GM04503 (cell line): ENCODE data around the gene CD200R1L.
"Not testable (repeated sequence)": the region's sequence is repeated elsewhere in the genome, so short reads cannot be mapped to it uniquely, and the experiment has no call there.

Experiments used
- DNase-seq: peaks from one replicate; pipeline ENCODE4 v3.0.0-alpha.2; 2012; ENCODE audit warnings: low read depth

The CD200R1L gene, protein sequence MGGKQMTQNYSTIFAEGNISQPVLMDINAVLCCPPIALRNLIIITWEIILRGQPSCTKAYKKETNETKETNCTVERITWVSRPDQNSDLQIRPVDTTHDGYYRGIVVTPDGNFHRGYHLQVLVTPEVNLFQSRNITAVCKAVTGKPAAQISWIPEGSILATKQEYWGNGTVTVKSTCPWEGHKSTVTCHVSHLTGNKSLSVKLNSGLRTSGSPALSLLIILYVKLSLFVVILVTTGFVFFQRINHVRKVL

DNA sequence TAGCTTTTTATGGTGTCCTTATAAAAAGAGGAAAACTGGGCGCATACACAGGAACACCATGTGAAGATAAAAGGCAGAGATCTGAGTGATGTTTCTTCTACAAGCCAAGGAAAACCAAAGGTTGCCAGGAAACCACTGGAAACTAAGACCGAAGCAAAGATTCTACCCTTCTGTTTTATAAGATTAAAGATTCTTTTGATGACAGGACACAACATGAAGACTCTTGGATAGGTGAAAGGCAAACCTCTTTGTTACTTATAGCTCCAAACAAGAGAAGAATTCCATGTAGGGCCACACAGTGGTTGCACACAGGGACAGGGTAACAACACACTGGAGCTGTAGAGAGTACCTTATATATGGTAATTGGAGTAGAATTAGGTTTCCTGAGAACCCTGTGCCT lies at the start of gene CD200R1L:
Gene CD200R1L (minus strand): TSS at position 101 of the 400 bp plus-strand sequence. CDS start 17,497 bp downstream, outside the sequence.
- no peak for DNase-seq

DNA sequence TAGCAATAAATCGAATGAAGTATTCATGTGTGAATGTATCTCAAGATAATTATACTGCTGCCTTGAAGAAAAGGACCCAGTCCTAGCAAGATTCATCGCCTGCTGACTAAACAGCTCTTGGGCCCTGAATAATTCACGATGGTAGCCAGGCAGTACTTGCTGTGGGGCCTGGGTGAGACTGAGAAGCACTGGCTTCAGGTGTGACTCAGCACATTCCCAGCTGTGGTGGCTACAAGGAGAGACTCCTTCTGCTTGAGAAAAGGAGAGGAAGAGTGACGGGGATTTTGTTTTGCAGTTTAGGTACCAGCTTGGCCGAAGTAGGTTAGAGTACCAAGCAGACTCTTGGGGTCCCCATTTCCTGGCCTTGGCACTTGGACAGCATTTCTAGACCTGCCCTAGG lies 47.6 kb upstream of the CD200R1L start:
- no peak for DNase-seq

DNA sequence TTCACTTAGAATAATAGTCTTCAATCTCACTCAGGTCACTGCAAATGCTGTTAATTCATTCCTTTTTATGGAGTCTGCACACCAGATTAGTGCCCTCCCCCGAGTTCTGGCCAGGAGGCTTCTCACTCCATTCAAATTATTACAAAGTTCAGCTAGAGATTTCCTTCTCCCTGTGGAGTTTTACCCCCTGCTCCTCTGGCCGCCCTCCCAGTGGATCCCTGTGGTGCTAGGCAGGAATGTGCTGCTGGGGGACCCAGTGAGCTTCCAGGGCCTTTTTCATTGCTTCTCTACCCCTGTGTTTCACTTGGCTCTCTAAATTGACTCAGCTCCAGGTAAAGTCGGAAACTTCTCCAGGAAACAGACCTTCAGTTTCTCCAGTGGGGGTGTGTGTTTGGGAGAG lies 42.7 kb upstream of the CD200R1L start:
- no peak for DNase-seq

DNA sequence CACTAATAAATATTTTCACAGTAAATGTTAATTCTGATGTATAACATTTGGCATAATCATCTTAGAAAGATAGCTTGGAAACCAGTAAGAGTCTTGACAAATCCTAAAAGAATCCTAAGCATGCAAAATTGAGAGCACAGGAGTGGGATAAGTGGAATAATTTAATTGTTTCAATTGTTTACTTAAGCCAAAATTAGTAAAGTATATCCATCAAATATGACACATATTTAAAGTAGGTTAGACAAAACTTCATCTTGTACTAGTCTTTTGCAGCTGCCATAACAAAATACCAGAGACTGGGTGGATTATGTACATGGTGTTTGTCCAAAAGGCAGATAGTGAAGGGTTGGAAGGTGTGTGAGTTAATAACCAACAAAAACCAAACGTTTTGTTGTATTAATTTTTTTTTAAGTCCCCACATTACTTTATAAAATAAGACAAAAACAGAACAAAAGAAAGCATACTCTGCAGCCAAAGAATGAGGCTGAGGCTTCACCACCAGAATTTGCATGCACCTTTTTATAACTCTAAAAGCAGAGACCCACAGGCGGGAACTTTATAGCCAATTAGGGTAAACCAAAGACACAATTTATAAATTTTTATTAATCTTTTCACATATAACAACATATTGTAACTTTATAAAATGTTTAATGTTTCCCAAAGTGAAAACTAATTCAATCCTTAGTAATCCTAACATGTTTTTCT lies 41.9 kb upstream of the CD200R1L start:
- DNase-seq: no peak

DNA sequence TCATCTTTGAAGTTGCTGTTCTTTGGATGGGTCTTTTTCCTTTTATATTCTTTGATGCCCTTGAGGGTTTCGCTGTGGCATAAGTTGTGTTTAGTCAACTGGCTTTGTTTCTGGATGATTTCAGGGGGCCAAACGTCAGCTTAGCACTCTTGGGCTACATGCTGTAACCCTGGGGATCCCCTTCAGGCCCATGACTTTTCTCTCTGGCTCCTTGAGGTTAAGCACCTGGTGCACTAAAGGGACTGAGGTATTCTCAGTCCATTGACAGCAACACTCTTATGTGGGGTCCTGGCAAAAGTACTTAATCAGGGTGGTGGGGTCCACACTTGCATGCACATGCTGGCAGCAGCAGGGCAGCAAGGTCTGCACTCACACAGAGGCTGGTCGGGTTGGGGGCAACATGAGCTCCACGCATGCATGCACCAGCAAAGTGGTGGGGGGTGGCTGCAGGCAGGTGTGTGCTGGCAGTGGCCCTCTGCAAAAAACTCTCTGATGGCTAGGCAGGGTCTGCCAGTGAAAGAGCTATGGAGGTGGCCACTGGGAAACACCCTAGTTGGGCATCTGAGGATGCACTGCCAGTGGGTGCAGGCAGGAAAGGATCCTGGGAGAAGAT lies 38.1 kb upstream of the CD200R1L start:
- DNase-seq: no peak

DNA sequence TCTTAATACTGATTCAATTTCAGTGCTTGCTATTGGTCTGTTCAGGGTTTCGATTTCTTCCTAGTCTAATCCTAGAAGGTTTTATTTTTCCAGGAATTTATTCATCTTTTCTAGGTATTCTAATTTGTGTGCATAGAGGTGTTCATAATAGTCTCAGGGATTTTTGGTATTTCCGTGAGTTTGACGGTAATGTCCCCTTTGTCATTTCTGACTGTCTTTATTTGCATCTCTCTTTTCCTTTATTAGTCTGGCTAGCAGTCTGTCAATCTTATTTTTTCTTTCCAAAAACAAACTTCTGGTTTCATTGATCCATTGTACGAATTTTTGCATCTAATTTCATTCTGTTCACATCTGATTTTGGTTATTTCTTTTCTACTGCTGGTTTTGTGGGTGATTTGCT lies 35.2 kb upstream of the CD200R1L start:
- no peak for DNase-seq

DNA sequence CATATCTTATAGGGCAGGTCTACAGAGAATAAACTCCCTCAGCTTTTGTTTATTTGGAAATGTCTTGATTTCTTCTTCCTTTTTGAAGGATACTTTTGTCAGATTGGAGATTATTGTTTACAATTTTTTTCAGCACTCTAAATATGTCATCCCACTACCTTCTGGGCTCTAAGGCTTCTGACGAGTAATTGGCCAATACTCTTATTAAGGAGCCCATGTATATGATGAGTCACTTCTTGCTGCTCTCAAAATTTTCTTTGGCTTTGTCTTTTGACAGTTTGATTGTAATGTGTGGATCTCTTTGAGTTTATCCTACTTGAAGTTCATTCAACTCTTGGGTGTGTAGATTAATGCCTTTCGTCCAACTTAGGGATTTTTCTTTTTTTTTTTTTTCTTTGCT lies 28.9 kb upstream of the CD200R1L start:
- DNase-seq: no peak

DNA sequence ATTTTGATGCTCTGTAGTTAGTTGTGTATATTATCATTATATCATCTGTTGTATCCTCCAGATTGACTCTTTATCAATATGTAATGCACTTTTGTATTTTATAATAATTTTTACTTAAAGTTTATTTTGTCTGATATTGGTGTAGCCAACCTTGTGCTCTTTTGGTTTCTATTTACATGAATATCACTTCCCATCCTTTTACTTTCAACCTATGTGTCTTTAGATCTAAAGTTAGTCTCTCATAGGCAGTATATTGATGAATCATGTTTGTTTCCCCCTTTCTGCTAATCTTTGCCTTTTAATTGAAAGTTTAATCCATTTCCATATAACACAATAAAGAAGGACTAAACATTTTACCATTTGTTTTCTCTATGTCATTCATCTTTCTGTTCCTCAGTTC lies 28.1 kb upstream of the CD200R1L start:
- no peak for DNase-seq

DNA sequence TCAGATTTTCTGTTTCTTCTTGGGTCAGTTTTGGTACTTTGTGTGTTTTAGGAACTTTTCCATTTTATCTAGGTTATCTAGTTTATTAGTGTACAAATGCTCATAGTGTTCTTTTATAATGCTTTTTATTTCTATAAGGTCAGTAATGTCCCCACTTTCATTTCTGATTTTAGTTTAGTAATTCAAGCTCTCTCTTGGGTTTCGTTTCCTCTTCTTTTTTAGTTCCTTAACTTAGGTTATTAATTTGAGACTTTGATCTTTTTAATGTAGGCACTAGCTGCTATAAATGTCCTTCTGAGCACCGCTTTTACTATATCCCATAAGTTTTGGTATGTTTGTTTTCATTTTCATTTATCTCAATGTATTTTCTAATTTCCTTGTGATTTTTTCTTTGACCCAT lies 27.0 kb upstream of the CD200R1L start:
- no peak for DNase-seq

DNA sequence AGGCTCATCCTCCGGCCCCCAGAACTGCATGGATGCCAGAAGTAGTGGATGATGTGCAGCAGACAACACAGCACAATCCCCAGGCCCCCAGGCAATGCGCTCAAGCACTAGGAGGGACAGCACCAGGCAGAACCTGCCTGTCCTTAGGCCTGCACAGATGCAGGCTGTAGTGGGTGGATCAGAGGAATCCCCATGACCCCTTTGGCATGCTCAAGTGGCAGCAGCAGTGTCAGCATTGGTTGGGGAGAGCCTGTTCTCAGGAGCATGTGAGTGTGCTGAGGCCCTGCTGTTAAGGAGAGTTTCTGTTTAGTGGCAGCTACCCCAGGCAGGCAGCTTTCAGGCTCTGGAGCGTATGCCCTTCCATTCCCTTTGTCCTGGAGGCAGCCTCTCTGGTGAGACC lies 25.1 kb upstream of the CD200R1L start:
- DNase-seq: no peak

DNA sequence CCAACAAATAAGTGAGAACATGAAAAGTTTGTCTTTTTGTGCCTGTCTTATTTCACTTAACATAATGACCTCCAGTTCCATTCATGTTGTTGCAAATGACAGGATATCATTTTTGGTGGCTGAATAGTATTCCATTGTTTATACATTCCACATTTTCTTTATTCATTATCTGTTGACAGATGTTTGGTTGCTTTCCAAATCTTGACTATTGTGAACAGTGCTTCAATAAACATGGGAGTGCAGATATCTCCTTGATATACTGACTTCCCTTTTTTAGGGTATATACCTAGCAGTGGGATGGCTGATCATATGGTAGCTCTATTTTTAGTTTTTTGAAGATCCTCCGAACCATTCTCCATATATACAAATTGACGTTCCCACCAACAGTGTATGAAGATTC lies 19.1 kb upstream of the CD200R1L start:
- no peak for DNase-seq

DNA sequence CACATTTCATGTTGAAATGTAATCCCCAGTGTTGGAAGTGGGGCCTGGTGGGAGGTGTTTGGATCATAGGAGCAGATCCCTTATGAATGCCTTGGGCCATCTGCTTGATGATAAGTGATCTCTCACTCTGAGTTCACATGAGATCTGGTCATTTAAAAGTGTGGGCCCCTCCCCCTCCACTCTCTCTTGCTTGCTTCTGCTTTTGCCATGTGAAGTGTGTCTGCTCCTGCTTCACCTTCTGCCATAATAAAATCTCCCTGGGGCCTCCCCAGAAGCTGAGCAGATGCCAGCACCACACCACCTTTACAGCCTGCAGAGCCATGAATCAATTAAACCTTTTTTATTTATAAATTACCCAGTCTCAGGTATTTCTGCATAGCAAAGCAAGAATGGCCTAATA lies 14.2 kb upstream of the CD200R1L start:
- DNase-seq: no peak

DNA sequence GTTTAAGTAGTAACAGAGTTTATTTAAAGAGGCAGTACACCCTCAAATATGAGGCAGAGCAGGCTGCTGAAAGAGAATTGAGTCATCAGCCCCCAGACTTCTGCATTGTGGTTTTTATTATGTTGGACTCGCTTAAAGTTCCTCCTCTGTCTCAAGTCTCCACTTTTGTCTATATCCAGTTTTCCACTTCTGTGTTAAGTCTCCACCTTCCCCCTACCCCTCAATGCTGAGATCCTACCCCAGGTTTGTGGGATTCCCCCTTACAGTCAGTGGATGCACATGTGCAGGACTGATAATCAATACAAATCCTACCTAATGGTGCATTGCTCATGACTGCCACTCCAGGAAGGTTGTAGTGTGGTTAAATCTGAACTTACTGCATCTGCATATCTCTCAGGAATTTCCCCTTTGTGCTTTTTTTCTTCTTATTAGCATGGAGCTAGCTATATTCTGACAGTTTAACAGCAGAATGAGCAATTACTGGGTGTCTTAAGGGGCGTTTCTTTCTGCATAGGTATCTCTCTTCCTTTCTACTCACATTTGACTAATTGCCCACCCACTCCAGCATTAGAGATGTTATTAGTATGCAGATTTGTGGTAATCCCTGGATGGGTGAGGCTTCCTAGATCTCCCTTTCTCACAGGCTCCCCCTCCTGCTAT lies 11.9 kb upstream of the CD200R1L start:
- DNase-seq: no peak

DNA sequence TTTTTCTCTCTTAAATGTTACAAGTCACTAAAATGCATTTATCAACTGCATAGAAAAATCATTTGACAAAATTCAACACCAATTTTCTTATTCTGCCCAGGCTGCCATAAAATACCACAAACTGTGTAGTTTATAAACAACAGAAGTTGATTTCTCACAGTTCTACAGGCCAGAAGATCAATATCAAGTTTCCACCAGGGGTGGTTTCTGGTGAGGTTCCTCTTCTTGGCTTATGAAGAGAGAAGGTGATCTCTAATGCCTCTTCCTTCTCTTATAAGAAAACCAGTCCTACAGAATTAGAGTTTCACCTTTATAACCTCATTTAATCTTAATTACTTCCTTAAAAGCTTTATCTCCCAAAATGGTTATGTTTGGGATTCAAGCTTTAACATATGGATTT lies 10.9 kb upstream of the CD200R1L start:
- no peak for DNase-seq

DNA sequence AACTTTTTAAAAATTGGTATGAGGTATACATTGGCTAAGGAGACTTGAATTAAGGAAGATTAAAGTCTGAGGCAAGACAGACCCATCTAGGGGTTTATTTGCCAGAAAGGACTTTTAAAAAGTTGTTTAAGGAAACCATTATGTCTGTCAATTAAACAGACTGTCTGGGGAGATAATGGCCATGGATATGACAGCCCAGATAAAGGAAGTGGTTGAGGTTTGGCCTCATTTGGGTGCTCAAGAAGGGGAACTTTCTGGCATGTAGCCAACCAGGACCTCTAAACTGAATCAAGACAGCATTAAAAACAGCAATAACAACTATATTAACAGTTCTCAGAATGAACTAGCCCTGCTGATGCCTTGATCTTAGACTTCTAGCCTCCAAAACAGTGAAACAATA lies 9.9 kb upstream of the CD200R1L start:
- DNase-seq: no peak

DNA sequence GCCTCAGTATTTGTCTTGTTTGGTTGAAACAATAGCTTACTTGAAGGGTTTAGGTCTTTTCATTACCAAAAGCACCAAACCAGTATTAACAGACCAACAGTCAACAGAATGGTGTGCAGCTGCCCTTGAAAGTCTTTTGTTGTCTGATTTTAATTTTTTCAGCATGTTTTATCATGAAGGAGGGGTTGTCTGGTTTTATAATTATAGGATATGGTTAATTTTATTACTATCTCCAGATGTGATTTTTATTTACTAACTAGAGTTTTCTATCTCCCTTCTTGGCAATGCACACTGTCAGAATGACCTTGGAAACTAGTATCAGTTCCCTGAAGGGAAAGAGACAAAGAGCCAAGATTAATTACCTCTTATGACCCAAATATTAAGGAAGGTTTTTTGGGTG lies 9.2 kb upstream of the CD200R1L start:
- no peak for DNase-seq

DNA sequence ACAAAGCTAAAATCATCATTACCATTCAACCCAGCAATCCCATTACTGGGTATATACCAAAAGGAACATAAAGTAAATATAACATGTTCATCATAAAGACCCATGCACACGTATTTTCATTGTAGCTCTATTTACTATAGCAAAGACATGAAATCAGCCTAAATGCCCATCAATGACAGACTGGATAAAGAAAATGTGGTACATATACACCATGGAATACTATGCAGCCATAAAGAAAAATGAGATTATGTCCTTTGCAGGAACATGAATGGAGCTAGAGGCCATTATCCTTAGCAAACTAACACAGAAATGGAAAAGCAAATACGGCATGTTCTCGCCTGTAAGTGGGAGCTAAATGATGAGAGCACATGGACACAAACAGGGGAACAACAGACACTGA lies 8.4 kb upstream of the CD200R1L start:
- DNase-seq: not testable (repeated sequence)

DNA sequence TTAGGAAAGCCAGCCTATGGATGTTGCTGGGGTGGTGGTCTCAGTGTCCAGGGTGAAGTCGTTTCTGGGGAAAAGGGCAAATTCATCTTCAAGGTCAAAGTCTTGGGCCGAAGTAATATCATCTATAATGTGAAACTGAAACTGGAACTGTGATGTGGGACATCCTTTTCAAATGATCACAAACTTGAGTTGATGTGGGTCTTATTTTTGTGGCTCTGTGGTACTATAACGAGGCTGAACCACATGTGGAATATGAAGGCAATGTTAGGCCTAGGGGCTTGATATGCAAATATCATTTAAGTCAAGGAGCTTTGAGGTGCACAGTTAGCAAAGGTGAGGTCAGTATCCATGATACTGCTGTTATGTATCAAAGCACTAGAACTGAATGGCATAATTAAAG lies 1.5 kb upstream of the CD200R1L start:
- DNase-seq: no peak

DNA sequence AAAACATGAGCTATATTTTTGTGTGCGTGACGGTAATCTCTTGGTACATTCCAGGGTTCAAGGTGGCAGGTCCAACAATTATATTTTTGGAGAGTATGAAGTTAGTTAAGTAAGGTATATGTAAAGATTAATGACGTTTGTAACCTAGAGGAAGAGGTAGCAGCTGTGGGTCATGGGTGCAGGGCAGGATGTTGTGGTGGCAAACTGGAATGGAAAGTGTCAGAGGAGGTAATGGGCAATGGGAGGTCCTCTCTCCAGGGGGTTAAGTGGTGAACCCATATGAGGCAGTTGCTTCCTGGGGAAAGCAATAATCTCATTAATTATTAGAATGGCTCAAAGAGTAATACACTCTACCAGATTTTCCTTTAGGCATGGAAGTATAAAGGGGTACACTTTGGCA lies 1.0 kb upstream of the CD200R1L start:
- DNase-seq: no peak

DNA sequence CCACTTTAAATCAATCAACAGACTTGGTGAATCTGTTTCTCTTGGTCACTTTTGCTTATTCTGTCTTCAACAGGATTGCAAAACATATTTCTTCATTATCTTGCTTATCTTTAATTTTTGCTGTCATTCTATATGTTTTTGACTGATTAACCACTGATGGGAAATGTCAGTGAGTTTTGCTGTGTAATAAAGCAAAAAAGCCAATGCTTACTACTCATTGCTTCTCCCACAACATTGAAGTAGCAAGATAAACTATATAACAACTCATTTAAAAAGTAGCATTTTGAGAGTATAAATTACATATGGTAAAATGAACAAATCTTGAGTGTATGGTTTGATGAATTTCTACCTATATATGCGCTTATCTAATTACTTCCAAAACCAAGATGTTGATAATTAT lies 892 bp downstream of the CD200R1L start:
- no peak for DNase-seq

DNA sequence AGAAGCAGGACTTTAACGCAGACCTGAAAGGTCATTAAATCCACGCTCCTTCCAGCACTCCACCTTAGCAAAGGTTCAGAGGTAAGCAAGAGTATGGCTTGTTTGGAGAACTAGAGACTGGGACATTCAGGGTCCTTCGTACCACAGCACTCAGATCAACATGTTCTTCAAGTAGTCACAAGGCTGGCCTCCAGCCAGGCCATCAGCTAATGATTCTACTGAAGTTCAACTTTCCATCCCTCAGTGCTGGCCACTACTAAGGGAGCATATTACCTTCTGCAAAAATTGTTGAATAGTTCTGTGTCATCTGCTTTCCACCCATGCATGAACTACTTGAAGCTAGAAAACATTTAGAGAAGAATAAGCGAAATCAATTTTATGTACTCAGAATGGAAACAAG lies 17.6 kb downstream of the CD200R1L start:
- no peak for DNase-seq

DNA sequence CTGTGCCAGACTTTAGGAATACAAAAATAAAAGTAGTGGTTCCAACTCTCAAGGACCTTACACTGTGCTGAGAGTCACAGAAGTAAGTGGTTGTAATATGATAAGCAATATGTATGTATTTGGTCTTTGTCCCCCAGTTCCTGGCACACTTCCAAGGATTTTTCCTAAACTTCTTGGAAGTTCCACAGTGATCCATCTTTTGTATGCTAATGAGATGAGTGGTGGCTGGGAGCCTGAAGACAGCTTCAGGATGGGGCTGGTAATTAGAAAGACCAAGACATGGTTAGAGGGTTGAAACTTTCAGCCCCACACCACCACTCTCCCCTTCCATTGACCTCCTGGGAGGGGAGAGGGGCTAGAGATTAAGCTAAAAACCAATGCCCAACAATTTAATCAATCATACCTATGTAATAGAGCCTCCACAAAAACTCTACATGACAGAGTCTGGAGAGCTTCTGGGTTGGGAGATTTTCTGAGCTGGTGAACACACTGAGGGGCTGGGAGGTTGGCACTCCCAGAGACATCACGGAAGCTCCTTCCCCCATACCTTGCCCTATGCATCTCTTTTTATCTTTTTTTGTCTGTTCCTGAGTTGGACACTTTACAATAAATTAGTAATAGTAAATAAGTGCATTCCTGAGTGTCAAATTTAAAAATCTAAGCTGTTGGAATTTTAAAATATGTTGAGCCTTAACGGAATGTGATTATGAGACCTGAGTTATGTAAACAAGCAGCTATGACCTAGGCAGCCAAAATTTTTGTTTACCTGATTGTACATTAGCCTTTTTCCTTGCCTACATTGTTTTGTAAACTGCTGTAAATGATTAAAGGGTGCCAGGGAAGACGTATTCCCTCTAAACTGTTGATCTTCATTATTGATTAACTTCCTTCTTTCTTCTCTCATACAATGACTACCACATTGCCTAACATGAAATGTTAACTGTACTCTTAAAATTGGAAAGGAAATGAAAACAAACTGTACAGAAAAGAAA lies 24.3 kb downstream of the CD200R1L start:
- no peak for DNase-seq
